ENCODE data around the gene SGMS1. TPM values are rescaled to one million over a fixed set of nuclear protein-coding genes. Genes with fewer than 3 reads are reported as not detected.

Gene SGMS1
- polyA plus RNA-seq, 1 donor (not counting 4 experiments of a cell fraction or from before 2014, with no cell fraction given): 18.3 TPM

DNA sequence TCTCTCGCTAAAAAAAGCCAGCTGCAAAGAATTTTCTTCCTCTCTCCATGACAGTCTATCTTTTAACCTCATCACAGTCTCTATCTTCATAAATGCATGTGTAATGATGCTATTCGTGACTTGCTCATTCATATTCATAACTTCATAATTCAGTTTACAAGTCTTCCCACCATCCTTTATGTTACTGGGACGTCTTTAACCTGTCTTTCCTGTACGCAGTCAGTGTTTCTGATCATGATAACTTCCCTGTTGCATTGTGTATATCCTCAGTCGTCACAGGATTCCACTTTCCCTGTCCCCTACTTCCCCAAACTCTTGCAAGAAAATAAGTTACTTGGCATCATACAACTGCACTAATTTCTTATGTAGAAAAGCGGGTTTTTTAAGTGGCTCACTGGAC is 206.9 kb downstream of the SGMS1 start:
- no peaks in the 10 kb centered on the region for H3K9me1 ChIP-seq (ENCODE audit: control insufficient read depth, extremely low read depth, insufficient read depth, low read length)
- H4K20me1 ChIP-seq (ENCODE audit: control insufficient read depth, extremely low read depth, insufficient read depth, low read length): peaks cover 3% of the 10 kb centered on the region
- H3K9ac ChIP-seq (ENCODE audit: control insufficient read depth, extremely low read depth, insufficient read depth, low read length): peak overlapping the region; percentile 90
- dilution Hi-C loops (cut with MboI; ENCODE audit: extremely low pct_ligation_motif_present, low sequenced_read_pairs): no loop called here
- FAIRE-seq (no peak), DNase-seq (ENCODE audit: low read depth, low spot score) (no peak)
- peaks cover 19% of the 10 kb centered on the region for H3K4me1 ChIP-seq (ENCODE audit: control insufficient read depth, extremely low read depth, insufficient read depth, low read length)
- H3K36me3 ChIP-seq (ENCODE audit: control insufficient read depth in 2 of 2, extremely low read depth in 1 of 2, insufficient read depth in 2 of 2, low read length in 2 of 2): no peaks in the 10 kb centered on the region
- peak overlapping the region; percentile 52 to 100 (median 98) for H3K4me3 ChIP-seq (ENCODE audit: control insufficient read depth in 2 of 3, extremely low read depth in 1 of 3, insufficient read depth in 2 of 3, low read depth in 1 of 3, low read length in 3 of 3)
- peaks cover 49% of the 10 kb centered on the region for H3K79me2 ChIP-seq (ENCODE audit: control insufficient read depth, insufficient read depth, low read length)
- peak overlapping the region; percentile 90 for H3K4me2 ChIP-seq (ENCODE audit: control insufficient read depth, extremely low read depth, insufficient read depth, low read depth, low read length)
- H3K9me3 ChIP-seq (ENCODE audit: control insufficient read depth, low read depth, low read length): no peaks in the 10 kb centered on the region
- no peak for TF ChIP-seq CTCF (optimal IDR thresholded peaks at IDR 0.05 in 1 of 3, IDR thresholded peaks at IDR 0.05 in 1 of 3, conservative IDR thresholded peaks at IDR 0.05 in 1 of 3; ENCODE audit: extremely low read depth in 1 of 3, insufficient read depth in 2 of 3, low read length in 3 of 3)
- no peak for TF ChIP-seq EZH2 (IDR thresholded peaks at IDR 0.05; ENCODE audit: low read length)
- H3K27me3 ChIP-seq (ENCODE audit: control insufficient read depth, extremely low read depth, insufficient read depth, low read length): no peaks in the 10 kb centered on the region
- no peak overlapping the region for H2AFZ ChIP-seq (ENCODE audit: control insufficient read depth, low read length)
- peak overlapping the region; percentile 92 for H3K27ac ChIP-seq (ENCODE audit: control insufficient read depth, insufficient read depth, low read length)

DNA sequence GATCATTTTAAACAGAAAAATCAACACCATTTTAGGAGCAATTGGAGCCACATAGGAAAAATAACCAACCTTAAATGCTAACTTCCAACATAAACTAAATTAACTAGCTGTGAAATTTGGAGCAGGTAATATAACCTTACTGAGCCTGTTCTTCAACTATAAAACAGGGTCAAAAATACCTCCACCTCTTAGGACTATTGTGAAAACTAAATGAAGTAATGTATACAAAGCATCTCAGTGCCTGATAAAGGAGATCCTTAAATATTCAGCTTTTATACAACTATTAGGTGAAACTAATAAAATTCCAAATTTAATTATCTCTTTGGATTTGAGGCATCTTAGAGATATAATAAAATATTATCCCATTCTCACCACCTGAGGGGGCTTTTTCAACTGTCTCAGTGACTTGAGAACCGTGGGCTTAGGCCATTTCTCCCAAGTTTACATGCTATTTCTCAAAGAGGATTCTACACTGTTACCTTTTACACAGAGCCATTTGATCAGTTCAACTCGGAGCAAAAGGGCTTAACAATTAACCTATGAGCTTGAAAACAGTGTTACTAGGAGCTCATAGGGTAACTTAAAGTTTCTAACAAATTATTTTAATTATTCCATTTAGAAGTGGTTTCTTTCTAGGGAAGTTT is 207.5 kb downstream of the SGMS1 start:
- peak overlapping the region; percentile 90 for H3K4me2 ChIP-seq (ENCODE audit: control insufficient read depth, extremely low read depth, insufficient read depth, low read depth, low read length)
- H3K27me3 ChIP-seq (ENCODE audit: control insufficient read depth, extremely low read depth, insufficient read depth, low read length): no peaks in the 10 kb centered on the region
- no peaks in the 10 kb centered on the region for H3K9me1 ChIP-seq (ENCODE audit: control insufficient read depth, extremely low read depth, insufficient read depth, low read length)
- no peaks in the 10 kb centered on the region for H3K36me3 ChIP-seq (ENCODE audit: control insufficient read depth in 2 of 2, extremely low read depth in 1 of 2, insufficient read depth in 2 of 2, low read length in 2 of 2)
- FAIRE-seq (no peak), DNase-seq (ENCODE audit: low read depth, low spot score) (no peak)
- dilution Hi-C loops (cut with MboI; ENCODE audit: extremely low pct_ligation_motif_present, low sequenced_read_pairs): no loop called here
- TF ChIP-seq EZH2 (IDR thresholded peaks at IDR 0.05; ENCODE audit: low read length) (no peak), CTCF (optimal IDR thresholded peaks at IDR 0.05 in 1 of 3, IDR thresholded peaks at IDR 0.05 in 1 of 3, conservative IDR thresholded peaks at IDR 0.05 in 1 of 3; ENCODE audit: extremely low read depth in 1 of 3, insufficient read depth in 2 of 3, low read length in 3 of 3) (no peak)
- no peaks in the 10 kb centered on the region for H3K9me3 ChIP-seq (ENCODE audit: control insufficient read depth, low read depth, low read length)
- peak overlapping the region in 1 of 3 experiments; percentile 100 for H3K4me3 ChIP-seq (ENCODE audit: control insufficient read depth in 2 of 3, extremely low read depth in 1 of 3, insufficient read depth in 2 of 3, low read depth in 1 of 3, low read length in 3 of 3)
- peaks cover 19% of the 10 kb centered on the region for H3K4me1 ChIP-seq (ENCODE audit: control insufficient read depth, extremely low read depth, insufficient read depth, low read length)
- H3K9ac ChIP-seq (ENCODE audit: control insufficient read depth, extremely low read depth, insufficient read depth, low read length): no peak overlapping the region
- peaks cover 52% of the 10 kb centered on the region for H3K79me2 ChIP-seq (ENCODE audit: control insufficient read depth, insufficient read depth, low read length)
- H4K20me1 ChIP-seq (ENCODE audit: control insufficient read depth, extremely low read depth, insufficient read depth, low read length): peaks cover 3% of the 10 kb centered on the region
- H2AFZ ChIP-seq (ENCODE audit: control insufficient read depth, low read length): no peak overlapping the region
- H3K27ac ChIP-seq (ENCODE audit: control insufficient read depth, insufficient read depth, low read length): no peak overlapping the region
